ENCODE results near the gene LRFN4.

LRFN4 gene

DNA sequence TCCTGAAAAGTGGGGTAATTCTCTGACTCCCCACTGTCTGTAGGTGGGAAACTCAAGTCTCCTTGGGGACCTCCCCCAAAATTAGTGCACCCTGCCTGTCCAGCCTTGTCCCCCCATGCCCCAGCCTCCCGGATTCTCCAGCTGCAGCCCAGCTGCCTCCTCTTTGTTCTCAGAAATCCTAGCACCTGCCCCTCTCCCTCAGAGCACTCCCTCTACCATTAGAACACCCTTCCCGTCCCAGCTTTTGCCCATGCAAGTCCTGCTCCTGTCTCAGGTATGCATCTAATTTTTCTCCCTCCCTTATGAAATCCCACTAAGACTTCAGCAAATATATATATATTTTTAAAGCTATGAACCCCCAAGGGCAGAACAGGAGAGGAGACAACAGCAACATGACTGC lies 37.3 kb downstream of the LRFN4 start:
- FAIRE-seq, result no peak

DNA sequence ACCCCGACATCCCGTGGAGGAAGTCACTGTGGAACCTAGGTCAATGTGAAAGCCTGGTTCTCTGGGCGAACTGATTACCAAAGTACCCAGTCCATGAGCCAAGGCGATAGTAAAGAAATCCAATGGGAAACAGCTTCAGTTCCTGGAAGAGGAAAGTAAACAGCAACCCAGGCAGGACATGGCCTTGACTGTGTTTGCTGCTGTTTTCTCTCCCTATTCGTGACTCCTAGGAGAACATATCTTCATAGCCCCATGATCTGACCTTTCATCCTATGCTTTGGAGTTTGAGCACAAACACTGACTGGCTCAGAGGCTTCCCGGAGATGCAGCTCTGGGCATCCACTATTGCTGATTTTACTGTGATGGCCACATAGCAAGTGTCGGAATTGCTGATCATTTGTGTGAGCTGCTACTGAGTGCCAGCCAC lies 45.1 kb downstream of the LRFN4 start:
- no peak for FAIRE-seq

DNA sequence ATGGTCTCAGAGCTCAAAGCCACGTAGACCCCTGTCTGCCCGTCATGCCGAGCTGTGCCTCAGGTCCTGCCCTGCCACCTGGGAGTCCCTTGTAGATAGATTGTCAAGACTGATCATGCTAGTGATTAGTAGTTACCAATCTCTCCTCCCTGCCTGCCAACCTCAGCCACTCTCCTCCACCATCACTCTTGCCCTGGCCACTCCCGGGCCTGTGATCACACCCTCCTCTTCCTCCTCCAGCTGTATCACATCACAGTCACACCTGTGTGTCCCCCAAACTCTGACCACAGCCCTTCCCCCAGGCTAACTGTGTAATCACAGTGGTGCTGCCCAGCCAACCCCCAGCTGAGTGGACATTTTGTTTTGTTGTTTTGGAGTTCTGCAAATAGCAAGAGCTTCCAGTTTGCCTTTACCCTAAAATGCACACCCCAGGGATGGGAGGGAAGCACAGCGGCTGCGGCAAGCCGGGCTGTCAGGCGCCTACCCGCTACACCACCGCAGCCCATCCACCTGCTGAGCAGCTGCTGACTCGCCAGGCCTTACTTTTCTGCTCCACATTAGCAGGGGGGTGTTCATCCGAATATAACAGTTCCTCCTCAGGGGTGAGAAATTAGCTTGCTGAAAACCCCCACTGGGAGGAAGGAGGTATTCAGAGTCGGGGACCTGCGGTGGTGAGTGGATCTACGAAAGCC lies 45.8 kb downstream of the LRFN4 start:
- no peak for FAIRE-seq

DNA sequence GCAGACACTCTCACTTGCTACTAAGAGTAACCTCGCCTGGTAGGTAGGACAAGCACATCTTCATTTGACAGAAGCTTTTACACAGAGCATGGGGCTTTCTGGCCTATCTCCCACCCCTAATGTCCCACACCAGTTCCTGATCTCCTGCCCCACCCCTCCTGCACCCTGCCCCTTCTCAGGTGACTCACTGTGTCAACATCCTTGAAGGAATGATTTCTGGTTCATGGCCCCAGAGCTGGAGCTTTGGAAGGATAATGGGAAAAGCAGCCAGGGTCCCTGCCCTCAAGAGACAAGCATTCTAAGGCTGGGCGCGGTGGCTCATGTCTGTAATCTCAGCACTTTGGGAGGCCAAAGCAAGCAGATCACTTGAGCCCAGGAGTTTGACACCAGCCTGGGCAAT lies 47.2 kb downstream of the LRFN4 start:
- no peak for FAIRE-seq

- no peak for FAIRE-seq
Observed at GRCh38 chr11:66904561-66904960, 47.7 kb downstream of the LRFN4 start.

- FAIRE-seq, result no peak
Observed at GRCh38 chr11:66904981-66905521, 48.2 kb downstream of the LRFN4 start.

GRCh38 chr11:66905631-66906030 lies 48.8 kb downstream of the LRFN4 start:
- FAIRE-seq, result no peak

GRCh38 chr11:66906061-66906733 lies 49.3 kb downstream of the LRFN4 start:
- FAIRE-seq, result no peak

DNA sequence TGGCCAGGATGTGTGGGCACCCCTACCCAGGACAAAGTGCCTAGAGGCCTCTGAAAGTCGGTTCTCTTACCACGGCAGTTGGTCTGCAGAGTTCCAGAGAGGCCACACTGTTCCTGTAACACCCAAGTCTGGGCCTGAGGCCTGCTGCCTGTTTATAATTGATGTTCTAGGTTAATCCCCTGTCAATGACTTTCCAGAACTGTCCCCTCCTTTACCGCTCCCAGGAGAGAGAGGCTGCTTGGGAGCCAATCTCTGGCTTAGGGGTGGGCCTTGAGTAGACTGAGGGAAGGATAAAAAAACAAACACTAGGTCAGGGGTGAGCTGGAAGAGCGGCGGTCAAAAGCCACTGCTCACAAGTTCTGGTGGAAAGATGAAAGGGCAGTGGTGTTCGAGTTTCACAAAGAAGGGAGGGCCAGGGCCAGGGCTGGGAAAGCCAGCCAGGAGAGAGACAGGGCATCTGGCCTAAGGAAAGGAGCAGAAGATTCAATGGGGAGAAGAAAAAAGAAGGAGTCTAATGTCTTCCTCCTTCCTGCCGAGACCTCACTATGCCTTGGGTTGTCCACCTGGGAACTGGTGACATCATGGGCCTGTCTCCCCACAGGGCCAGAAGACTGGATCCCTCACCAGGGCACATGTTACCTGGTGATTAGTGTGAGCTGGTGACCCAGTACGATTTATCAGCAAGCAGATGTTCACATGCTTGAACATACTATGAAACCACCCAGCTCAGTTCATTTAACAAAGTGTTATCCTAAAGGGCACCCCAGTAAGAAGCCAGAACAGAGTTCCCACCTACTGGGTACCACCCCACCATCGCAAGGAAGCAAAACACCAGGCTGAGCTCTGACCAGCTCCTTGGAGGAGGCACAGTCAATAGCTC lies 51.1 kb downstream of the LRFN4 start:
- FAIRE-seq, result no peak

DNA sequence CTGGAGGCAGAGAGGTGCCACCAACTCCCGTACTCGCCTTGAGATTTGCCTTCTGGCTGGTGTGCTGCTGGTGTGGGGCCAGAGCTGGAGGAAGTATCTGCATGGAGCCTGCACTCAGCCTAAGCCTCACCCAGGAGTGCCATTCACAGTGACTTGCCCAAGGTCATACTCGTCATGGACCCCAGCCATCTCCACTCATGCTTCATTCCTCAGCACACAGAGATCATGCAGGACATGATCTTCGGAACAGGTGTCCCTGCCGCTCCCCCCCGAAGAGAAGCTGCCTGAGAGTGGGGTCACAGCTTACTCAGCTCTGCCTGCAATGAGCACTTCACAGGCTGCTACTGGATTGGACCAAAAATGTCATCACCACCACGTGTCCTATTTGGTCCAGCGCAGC lies 52.3 kb downstream of the LRFN4 start:
- FAIRE-seq, result no peak

DNA sequence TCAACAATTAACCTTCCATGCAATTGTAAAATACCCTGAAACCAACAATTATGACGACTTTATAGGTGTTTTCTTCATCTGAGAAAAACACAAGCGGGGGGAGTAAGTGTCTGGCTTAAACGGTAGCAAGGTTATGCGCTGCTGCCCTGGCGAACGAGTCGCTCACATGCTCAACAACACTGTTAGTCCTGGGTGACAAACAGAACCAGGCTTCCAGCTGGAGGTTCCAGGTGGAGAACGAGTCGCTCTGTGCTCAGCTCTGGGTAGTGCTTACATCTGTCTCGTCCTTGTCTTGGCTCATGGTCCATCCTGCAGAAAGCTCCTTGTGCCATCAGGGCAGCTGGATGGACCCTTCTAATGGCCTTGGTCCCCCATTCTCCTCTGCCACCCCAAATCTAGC lies 53.2 kb downstream of the LRFN4 start:
- FAIRE-seq, result no peak
